Duodenal mucosa (tissue), 2 donors: Measurements from ENCODE around the gene LGR6.

Experiments
- H3K27ac ChIP-seq: one replicate; pipeline ENCODE4 v1.7.0; 2013; ENCODE audit warnings: low read depth, low read length
- H3K27me3 ChIP-seq, 2 donors: one replicate each; pipeline ENCODE4 v1.7.0; 2013; ENCODE audit warnings: low read length in 2 of 2, control low read depth in 1 of 2; ENCODE audit not compliant: insufficient read depth in 2 of 2, control insufficient read depth in 1 of 2
- H3K36me3 ChIP-seq, 2 donors: one replicate each; pipeline ENCODE4 v1.7.0; 2013; ENCODE audit warnings: low read length in 2 of 2, control low read depth in 1 of 2; ENCODE audit not compliant: insufficient read depth in 2 of 2, control insufficient read depth in 1 of 2
- H3K4me1 ChIP-seq, 2 donors: one replicate each; pipeline ENCODE4 v1.7.0; 2013; ENCODE audit warnings: low read length in 2 of 2, control low read depth in 1 of 2; ENCODE audit not compliant: insufficient read depth in 2 of 2, control insufficient read depth in 1 of 2
- H3K4me3 ChIP-seq, 2 donors: one replicate each; pipeline ENCODE4 v1.7.0; 2013; ENCODE audit warnings: low read length in 2 of 2, low read depth in 1 of 2
- H3K9ac ChIP-seq, 2 donors: one replicate each; pipeline ENCODE4 v1.7.0; 2013; ENCODE audit warnings: low read length in 2 of 2, low read depth in 1 of 2
- H3K9me3 ChIP-seq, 2 donors: one replicate each; pipeline ENCODE4 v1.7.0; 2013; ENCODE audit warnings: low read length in 2 of 2, control low read depth in 1 of 2; ENCODE audit not compliant: control insufficient read depth in 1 of 2

Gene LGR6

DNA sequence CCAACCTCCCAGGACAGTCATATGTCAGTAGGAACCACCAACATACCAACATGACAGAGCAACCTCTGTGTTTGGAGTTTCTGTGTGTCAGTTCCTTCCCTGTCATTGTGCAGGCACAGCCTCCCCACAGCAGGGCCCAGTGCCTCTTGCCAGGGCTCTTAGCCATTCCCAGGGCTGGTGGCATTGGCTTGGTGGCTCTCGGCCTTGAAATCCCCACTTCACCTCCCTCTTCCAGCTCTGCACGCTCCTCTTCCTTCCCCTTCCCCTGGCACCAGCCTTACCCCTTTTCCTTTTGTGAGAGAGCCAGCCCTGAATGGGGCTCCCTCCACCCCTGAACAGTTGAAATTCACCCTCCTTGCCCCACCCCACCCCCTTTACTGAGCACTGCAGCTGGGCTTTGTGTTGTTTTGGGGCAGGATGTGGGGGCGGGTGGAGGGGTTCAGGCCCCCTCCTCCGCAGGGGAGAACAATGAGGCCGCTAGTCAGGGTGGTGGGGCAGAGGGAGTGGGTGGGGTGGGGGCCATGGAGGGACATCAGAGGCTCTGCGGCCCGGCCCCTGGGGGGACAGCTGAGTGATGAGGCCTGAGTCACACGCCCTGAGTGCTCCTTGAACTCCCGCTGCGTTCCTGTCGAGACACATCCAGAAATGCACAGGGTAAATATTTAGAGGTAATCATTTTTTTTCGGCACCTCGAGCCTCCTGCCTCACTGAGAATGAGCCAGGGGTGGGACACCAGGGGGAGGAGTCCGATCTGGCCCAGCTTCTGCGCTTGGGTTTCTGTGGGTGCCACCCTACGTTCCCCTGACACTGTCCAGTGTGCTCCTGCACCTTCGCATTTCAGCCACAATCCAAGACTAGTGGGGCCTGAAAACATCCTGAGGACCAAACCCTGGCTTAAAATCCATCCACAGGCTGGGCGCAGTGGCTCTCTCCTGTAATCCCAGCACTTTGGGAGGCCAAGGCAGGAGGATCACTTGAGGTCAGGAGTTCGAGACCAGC, 28.6 kb downstream of the LGR6 start:
- H3K9ac ChIP-seq = no peak overlapping the region
- H3K4me3 ChIP-seq = no peak overlapping the region
- no peak overlapping the region for H3K27ac ChIP-seq
- peaks cover 0 to under 1% of the 10 kb centered on the region in 2 donors for H3K4me1 ChIP-seq
- no peaks in the 10 kb centered on the region for H3K9me3 ChIP-seq
- no peaks in the 10 kb centered on the region for H3K27me3 ChIP-seq
- H3K36me3 ChIP-seq = no peaks in the 10 kb centered on the region

DNA sequence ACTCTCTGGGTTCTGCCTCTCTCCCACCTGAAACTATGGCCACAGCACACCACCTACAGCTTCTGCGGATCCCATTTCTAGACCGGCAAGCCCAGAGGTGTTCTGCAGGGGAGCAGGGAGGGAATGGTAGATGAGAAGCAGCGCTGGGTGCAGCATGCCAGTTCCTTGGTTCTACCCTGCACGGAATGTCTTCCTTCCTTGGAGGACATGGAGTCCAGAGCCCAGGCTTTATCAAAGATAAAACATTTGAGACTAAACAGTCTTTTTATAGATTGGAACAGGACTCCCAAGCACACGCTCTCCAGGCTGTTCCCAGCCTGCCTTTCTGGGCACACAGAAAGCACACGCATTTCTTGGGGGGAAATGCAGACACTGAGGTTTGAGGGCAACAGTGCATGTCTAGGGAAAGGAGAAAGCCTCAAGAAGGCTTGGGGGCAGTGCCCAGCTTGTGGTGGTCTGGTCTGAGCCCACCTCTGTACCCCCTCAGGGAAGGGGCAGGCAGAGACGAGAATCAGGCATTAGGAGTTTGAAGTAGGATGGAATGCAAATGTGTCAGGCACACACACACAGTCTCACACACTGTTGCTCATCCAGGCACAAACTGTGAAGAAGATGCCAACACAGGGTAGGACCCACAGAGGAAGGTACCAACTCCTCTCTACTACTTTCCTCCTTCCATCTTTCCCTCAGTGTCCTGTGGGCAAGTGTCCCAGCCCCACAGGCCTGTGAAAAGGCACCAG, 29.7 kb downstream of the LGR6 start:
- H3K27ac ChIP-seq = no peak overlapping the region

DNA sequence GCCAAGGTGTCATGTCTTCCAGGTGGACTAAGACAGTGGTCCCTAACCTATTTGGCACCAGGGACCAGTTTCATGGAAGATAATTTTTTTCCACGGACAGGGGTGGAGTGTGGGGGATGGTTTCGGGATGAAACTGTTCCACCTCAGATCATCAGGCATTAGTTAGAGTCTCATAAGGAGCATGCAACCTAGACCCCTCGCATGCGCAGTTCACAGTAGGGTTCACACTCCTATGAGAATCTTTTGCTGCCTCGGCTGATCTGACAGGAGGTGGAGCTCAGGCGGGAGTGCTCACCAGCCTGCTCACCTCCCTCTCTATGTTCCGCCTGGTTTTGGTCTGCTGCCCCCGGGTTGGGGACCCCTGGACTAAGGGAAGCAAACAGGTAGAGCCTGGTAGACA, 30.9 kb downstream of the LGR6 start:
- no peaks in the 10 kb centered on the region for H3K27me3 ChIP-seq
- no peaks in the 10 kb centered on the region for H3K36me3 ChIP-seq
- H3K27ac ChIP-seq = no peak overlapping the region
- H3K9me3 ChIP-seq = no peaks in the 10 kb centered on the region
- H3K4me1 ChIP-seq = peaks cover 11 to 17% of the 10 kb centered on the region in 2 donors
- H3K9ac ChIP-seq = no peak overlapping the region
- H3K4me3 ChIP-seq = no peak overlapping the region

More for the DNA sequence above, 29.7 kb downstream of the LGR6 start:
- no peaks in the 10 kb centered on the region for H3K9me3 ChIP-seq
- no peaks in the 10 kb centered on the region for H3K36me3 ChIP-seq
- no peak overlapping the region for H3K9ac ChIP-seq
- H3K4me1 ChIP-seq = peaks cover 10 to 12% of the 10 kb centered on the region in 2 donors
- H3K27me3 ChIP-seq = no peaks in the 10 kb centered on the region
- H3K4me3 ChIP-seq = no peak overlapping the region

DNA sequence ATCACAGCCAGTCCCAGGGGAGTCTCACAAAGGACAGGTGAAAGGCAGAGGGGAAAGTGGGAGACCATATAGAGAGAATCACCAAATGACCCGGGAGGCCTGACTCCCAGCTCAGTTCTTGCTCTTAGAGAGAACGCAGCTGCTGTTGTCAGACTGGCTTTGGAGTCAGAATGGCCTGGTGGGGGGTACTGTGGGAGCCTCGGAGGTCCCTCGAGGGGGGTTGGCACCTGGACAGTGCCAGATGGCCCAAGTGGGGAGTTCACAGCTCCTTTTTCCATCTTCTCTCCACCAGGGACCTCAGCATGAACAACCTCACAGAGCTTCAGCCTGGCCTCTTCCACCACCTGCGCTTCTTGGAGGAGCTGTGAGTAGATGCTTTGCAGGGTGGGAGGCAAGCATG, 31.5 kb downstream of the LGR6 start:
- Histone ChIP-seq H3K4me3 (no peak overlapping the region), H3K27ac (no peak overlapping the region), H3K9ac (no peak overlapping the region), H3K9me3 (no peaks in the 10 kb centered on the region), H3K27me3 (no peaks in the 10 kb centered on the region), H3K36me3 (no peaks in the 10 kb centered on the region), H3K4me1 (peaks cover 11 to 17% of the 10 kb centered on the region in 2 donors)

DNA sequence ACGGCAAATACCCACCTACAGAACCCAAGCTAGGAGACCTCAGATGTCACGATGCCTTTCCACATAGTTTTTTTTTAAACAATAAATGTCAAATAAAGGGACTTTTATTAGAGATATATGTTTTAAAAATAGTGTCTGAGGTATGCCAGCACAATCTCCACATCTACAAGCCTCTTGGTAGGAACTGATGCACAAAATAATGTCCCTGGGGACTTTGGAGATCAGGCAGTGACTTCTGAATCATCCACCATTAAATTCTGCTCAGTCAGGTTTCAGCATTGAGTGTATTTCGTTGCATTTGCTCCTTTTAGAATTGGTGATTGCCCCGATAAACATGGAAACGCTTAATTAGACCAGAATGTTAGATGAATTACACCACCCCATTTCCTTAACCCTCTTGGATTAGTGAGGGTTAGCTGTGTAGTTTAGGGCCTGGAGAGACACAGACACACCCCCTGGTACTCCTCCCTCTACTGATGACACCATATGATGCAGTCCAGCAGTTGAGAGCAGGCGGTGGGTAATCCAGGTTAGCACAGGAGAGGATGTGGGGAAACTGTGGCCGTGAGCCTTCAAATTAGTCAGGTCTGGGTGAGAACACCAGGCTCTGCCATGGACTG, 33.6 kb downstream of the LGR6 start:
- peaks cover 11 to 17% of the 10 kb centered on the region in 2 donors for H3K4me1 ChIP-seq
- H3K9me3 ChIP-seq = no peaks in the 10 kb centered on the region
- no peaks in the 10 kb centered on the region for H3K27me3 ChIP-seq
- H3K4me3 ChIP-seq = no peak overlapping the region
- H3K36me3 ChIP-seq = no peaks in the 10 kb centered on the region
- H3K27ac ChIP-seq = no peak overlapping the region
- H3K9ac ChIP-seq = no peak overlapping the region

- Histone ChIP-seq H3K4me3 (peak overlapping the region in 1 of 2 donors; percentile 45), H3K36me3 (no peaks in the 10 kb centered on the region), H3K4me1 (peaks cover 11 to 17% of the 10 kb centered on the region in 2 donors), H3K27me3 (no peaks in the 10 kb centered on the region), H3K9me3 (no peaks in the 10 kb centered on the region), H3K9ac (peak overlapping the region in 1 of 2 donors; percentile 28), H3K27ac (no peak overlapping the region)
These were observed 34.4 kb downstream of the LGR6 start for GRCh38 chr1:202227997-202228401.

DNA sequence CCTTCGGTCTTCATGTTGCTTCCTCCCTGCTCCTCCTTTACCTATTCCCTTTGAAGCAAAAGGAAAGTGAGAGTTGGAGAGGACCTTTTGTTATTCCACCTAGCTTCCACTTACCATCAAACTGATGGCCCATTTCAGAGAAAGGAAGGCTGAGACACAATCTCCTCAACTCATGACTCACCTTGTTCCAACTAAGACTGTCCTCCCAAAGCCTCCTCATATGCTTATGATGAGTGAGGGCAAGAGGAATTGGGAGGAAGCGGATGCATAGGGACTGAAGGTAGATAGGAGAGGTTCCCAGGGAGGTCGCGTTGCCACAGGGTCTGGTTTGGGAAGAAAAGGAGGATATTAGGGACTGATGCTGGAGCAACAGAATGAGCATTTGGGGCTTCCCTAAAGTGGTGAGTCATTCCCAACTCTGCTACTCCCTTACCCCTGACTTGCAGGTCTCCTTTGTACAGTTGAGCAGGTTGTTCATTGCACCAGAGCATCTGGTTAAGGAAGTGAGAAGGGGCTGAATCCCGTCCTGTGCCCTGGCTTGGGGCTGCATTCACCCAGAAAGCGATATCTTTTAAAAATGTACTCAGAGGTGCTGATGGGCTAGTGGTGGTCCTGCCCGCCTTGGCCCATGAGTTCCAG, 35.0 kb downstream of the LGR6 start:
- H3K9ac ChIP-seq = peak overlapping the region in 1 of 2 donors; percentile 28
- no peaks in the 10 kb centered on the region for H3K27me3 ChIP-seq
- H3K4me3 ChIP-seq = peak overlapping the region in 1 of 2 donors; percentile 45
- no peak overlapping the region for H3K27ac ChIP-seq
- peaks cover 11 to 17% of the 10 kb centered on the region in 2 donors for H3K4me1 ChIP-seq
- no peaks in the 10 kb centered on the region for H3K9me3 ChIP-seq
- H3K36me3 ChIP-seq = no peaks in the 10 kb centered on the region

GRCh38 chr1:202229376-202229775, 35.8 kb downstream of the LGR6 start:
- Histone ChIP-seq H3K4me1 (peaks cover 11 to 17% of the 10 kb centered on the region in 2 donors), H3K27me3 (no peaks in the 10 kb centered on the region), H3K9me3 (no peaks in the 10 kb centered on the region), H3K4me3 (no peak overlapping the region), H3K27ac (no peak overlapping the region), H3K9ac (no peak overlapping the region), H3K36me3 (no peaks in the 10 kb centered on the region)

GRCh38 chr1:202230061-202230938, 36.7 kb downstream of the LGR6 start:
- no peak overlapping the region for H3K27ac ChIP-seq
- H3K4me3 ChIP-seq = no peak overlapping the region
- peaks cover 11 to 17% of the 10 kb centered on the region in 2 donors for H3K4me1 ChIP-seq
- no peaks in the 10 kb centered on the region for H3K9me3 ChIP-seq
- H3K36me3 ChIP-seq = no peaks in the 10 kb centered on the region
- no peak overlapping the region for H3K9ac ChIP-seq
- H3K27me3 ChIP-seq = no peaks in the 10 kb centered on the region
